NOMO-1 (cell line): ENCODE results near the gene IFNL4.
A peak's percentile ranks its signal among the peaks of the same experiment; 100 is the strongest.
"Not testable (repeated sequence)": the region's sequence is repeated elsewhere in the genome, so short reads cannot be mapped to it uniquely, and the experiment has no call there.

Source experiments
- DNase-seq, 2 experiments: peaks; one replicate each; lab custom pipeline; 2025; ENCODE audit not compliant: unreplicated experiment in 2 of 2; lab: John Stamatoyannopoulos, UW

Gene IFNL4

DNA sequence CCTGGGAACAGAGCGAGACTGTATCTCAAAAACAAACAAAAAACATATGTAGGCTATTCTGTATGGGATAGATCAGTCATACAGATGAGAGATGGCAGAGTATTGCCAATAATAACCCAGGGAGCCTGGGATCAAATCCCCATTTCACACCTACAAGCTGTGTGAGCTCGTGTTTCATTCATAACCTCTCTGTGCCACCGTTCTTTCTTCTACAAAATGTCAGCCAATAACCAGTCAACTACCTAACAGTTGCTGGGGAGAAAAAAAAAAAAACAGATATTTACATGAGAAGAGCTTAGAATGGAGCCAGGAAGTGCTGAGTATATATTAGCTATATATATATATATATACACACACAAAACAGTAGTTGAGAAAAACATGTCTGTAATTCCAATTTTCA lies 13.0 kb upstream of the IFNL4 start:
- DNase-seq, result no peak

GRCh38 chr19:39257227-39257626 lies 8.6 kb upstream of the IFNL4 start:
- no peak for DNase-seq

GRCh38 chr19:39254531-39255345 lies 6.1 kb upstream of the IFNL4 start:
- DNase-seq, result no peak

- DNase-seq, result no peak
These were observed 4.9 kb upstream of the IFNL4 start for GRCh38 chr19:39253374-39254149.

DNA sequence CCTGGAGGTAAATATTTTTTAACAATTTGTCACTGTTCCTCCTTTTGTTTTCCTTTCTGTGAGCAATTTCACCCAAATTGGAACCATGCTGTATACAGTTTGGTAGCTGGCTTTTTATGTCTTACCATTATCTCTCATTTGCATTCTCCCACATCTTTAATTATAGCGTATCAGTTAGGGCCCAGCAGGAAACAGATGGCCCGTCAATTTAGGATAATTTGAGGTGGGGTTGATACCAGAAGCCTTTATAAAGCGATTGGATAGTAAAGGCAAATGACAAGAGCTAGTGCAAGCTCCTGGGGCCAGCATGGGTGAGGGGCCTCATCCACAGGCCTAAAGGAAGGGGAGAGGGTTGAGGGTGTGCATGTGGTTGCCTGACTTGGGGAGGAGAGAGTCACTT lies 3.8 kb upstream of the IFNL4 start:
- no peak for DNase-seq

DNA sequence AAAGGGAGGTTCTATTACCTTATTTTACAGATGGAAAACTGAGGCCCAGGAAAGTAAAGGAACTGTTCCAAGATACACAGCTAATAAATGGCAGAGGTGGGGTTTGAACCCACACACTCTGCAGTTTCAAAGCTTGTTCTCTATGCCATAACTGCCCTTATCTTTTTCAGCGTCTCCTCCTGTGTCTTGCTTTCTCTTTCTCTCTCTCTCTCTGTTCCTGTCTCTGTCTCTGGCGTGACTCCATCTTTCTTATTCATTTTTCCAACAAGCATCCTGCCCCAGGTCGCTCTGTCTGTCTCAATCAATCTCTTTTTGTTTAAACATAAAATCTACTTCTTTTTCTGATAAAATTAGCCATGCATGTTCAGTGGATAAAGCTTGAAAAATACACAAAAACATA lies 3.2 kb upstream of the IFNL4 start:
- DNase-seq, result no peak

GRCh38 chr19:39251081-39251480 lies 2.4 kb upstream of the IFNL4 start:
- no peak for DNase-seq

GRCh38 chr19:39247701-39248664 lies 673 bp downstream of the IFNL4 start:
- no peak for DNase-seq

DNA sequence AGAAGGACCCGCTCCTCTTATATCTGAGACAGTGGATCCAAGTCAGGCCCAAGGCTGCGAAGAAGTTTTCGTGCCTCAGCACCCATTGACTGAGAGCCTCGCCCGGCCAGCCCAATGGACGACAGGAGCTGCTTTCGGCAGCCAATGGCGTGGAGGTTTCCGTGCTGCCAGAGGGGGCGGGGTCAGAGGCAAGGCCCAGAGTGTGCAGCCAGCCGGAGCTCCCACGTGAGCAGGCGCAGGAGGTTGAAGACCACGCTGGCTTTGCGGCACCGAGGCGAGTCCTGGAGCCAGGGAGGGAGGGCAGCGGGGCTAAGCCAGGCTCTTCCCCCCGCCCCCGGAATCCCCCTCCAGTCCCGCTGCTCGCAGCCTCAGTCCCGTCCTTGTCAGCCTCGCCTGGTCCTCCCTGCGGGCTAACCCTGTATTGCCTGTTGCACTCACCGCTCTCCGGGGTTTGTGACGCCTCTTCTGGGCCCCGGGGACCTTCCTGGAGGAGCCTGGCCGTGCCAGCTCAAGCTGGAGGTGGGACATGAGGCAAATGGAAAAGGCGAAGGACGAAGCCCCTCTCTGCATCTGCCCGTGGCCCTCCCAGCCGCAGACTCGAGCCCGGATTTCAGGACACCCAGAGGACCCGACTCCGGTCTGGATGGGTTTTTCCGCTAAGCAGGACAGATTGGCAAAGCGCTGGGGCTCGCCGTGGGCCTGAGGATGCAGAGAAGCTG lies 1.5 kb downstream of the IFNL4 start:
- no peak for DNase-seq

GRCh38 chr19:39245166-39245565 lies 3.5 kb downstream of the IFNL4 start:
- DNase-seq, result not testable (repeated sequence)

GRCh38 chr19:39244410-39245100 lies 4.1 kb downstream of the IFNL4 start, which contains the start of gene IFNL3:
Gene IFNL3, minus strand, starts transcription at chr19:39245006. Its CDS starts 39 bp downstream, at chr19:39244967.
- not testable (repeated sequence) for DNase-seq

DNA sequence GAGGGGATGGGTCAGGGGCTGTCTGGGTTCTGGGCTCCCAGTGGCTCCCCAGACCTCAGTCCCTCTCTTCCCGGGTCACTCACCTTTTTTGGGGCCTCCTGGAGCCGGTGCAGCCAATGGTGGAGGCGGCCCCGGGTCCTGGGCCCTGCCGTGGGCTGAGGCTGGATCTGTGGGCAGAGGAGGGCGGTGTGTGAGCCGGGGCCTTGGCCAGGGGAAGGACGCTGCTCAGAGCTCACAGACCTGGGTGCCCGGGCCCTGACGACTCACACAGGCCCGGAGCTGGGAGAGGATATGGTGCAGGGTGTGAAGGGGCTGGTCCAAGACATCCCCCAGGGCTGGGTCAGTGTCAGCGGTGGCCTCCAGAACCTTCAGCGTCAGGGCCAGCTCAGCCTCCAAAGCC lies 4.9 kb downstream of the IFNL4 start:
- not testable (repeated sequence) for DNase-seq

GRCh38 chr19:39240421-39240820 lies 8.2 kb downstream of the IFNL4 start:
- no peak for DNase-seq

GRCh38 chr19:39238944-39239343 lies 9.7 kb downstream of the IFNL4 start:
- DNase-seq, result no peak

- DNase-seq, result no peak
These were observed 10.4 kb downstream of the IFNL4 start for GRCh38 chr19:39238209-39238608.

DNA sequence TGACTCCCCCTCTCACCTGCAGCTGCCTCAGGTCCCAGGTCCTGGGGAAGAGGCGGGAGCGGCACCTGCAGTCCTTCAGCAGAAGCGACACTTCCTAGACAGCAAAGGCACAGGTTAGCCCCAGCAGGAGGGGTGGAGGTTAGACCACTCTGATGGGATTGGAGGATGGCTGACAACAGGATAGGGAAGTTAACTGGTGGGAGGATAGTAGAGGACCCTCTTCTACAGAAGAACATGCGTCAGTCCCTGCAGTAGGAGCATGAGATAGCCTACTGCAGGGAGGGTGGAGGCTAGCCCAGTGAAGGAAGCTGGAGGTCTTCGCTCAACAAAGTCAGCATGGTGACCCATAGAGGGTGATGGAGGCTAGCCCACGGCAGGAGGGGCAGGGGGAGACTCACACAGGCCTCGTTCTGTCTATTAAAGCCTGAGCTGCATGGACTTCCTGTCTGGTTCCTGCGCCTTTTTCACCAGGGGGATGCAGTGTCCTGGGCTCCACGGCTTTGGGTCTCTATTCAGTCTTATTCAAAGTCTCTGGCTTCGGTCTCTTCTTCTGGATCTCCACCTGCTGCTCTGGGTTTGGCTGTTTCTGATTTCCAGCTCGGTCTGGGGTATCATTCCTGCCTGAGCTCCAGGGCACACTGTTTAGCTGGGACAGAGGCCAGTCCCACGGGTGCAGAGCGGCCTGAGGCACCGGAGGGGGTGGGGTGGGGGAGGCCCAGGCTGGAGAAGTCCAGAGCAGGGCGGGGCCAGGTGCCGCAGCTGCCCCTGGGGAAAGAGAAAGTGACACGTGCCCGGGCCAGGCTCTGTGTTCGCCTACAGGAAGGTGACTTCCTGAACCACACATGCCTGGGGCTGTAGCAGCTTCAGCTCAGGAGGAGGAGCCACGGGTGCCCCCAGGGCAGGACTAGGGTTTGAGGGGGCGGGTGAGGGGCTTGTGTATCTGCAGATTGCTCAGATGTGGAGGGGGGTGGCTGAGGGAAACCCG lies 11.2 kb downstream of the IFNL4 start:
- peak; percentile 19 to 28 for DNase-seq

DNA sequence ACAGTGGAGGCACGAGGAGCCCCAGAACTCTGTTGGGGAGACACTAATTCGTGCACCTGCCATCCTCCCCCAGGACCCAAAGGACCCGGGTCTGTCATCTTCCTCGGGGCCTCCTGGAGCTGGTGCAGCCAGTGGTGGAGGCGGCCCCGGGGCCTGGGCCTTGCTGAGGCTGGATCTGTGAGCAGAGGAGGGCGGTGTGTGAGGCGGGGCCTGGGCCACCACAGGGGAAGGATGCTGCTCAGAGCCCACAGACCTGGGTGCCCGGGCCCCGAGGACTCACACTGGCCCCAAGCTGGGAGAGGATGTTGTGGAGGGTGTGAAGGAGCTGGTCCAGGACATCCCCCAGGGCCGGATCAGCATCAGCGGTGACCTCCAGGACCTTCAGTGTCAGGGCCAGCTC lies 12.1 kb downstream of the IFNL4 start:
- no peak for DNase-seq

GRCh38 chr19:39232708-39233107 lies 15.9 kb downstream of the IFNL4 start:
- DNase-seq, result no peak
